ENCODE results near the gene ZSWIM8. TPM values are rescaled to one million over a fixed set of nuclear protein-coding genes. Genes with fewer than 3 reads are reported as not detected.
A peak's percentile ranks its signal among the peaks of the same experiment; 100 is the strongest.
"Not testable (repeated sequence)": the region's sequence is repeated elsewhere in the genome, so short reads cannot be mapped to it uniquely, and the experiment has no call there.

ZSWIM8 gene
- total and polyA plus RNA-seq, 5 donors from 2014 or later = 6.0 to 95.5 (median 12.3) TPM

DNA sequence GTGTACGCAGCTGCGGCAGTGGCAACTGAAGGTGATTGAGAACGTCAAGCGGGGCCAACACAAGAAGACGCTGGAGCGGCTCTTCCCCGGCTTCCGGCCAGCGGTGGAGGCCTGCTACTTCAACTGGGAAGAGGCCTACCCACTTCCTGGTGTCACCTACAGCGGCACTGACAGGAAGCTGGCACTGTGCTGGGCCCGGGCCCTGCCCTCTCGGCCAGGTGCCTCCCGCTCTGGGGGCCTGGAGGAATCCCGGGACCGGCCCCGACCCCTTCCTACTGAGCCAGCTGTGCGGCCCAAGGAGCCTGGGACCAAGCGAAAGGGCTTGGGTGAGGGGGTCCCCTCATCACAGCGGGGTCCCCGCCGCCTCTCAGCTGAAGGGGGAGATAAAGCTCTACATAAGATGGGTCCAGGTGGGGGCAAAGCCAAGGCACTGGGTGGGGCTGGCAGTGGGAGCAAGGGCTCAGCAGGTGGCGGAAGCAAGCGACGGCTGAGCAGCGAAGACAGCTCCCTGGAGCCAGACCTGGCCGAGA is 6.5 kb downstream of the ZSWIM8 start:
- Mint-ChIP-seq H3K27me3 (no peaks in the 10 kb centered on the region), H3K4me1 (peaks cover 0 to 14% (median 7%) of the 10 kb centered on the region in 4 donors), H3K27ac (no peak overlapping the region), H3K36me3 (peaks cover 33% of the 10 kb centered on the region), H3K4me3 (peak overlapping the region in 1 of 4 donors; percentile 15), H3K9me3 (no peaks in the 10 kb centered on the region)
- H3K27me3 ChIP-seq (ENCODE audit: control insufficient read depth, insufficient read depth, low read length) = no peaks in the 10 kb centered on the region
- ATAC-seq (ENCODE audit: low read depth in 2 of 2) (no peak), DNase-seq (no peak)
- peaks cover 60% of the 10 kb centered on the region for H3K36me3 ChIP-seq (ENCODE audit: control insufficient read depth, insufficient read depth, low read length)
- H3K4me1 ChIP-seq (ENCODE audit: control insufficient read depth, insufficient read depth, low read length, poor library complexity, severe bottlenecking) = peaks cover 9% of the 10 kb centered on the region
- no peaks in the 10 kb centered on the region for H3K9me3 ChIP-seq (ENCODE audit: control insufficient read depth in 2 of 2, low read length in 2 of 2)
- no peak overlapping the region for H3K27ac ChIP-seq (ENCODE audit: insufficient read depth, low read length, poor library complexity, severe bottlenecking)
- H3K4me3 ChIP-seq (ENCODE audit: low read depth, low read length) = no peak overlapping the region

DNA sequence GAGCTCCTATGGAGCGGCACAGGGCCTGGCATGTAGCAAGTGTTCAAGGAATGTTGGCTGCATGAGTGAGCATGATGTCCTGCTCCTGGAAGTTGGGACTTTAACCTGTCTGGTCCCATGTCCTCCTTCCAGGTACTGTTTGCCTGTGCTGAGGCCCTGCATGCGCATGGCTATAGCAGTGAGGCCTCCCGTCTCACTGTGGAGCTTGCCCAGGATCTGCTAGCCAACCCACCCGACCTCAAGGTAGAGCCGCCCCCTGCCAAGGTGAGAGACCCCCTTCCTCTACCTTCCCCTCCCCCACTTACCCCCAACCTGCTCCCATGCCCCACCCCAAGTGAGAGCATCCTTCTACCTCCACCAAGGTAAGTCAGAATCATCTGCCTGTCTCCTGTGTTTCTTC is 8.1 kb downstream of the ZSWIM8 start:
- H3K9me3 Mint-ChIP-seq = no peaks in the 10 kb centered on the region
- no peaks in the 10 kb centered on the region for H3K9me3 ChIP-seq (ENCODE audit: control insufficient read depth in 2 of 2, low read length in 2 of 2)
- no peak for DNase-seq
- no peak overlapping the region for H3K4me3 ChIP-seq (ENCODE audit: low read depth, low read length)
- peaks cover 45% of the 10 kb centered on the region for H3K36me3 Mint-ChIP-seq
- H3K4me1 ChIP-seq (ENCODE audit: control insufficient read depth, insufficient read depth, low read length, poor library complexity, severe bottlenecking) = peaks cover 1% of the 10 kb centered on the region
- H3K36me3 ChIP-seq (ENCODE audit: control insufficient read depth, insufficient read depth, low read length) = peaks cover 68% of the 10 kb centered on the region
- H3K27ac Mint-ChIP-seq = no peak overlapping the region
- peak overlapping the region in 1 of 4 donors; percentile 6 for H3K4me3 Mint-ChIP-seq
- H3K27ac ChIP-seq (ENCODE audit: insufficient read depth, low read length, poor library complexity, severe bottlenecking) = no peak overlapping the region
- ATAC-seq (ENCODE audit: low read depth in 2 of 2) = no peak
- peaks cover 0 to 4% (median 1%) of the 10 kb centered on the region in 4 donors for H3K4me1 Mint-ChIP-seq
- H3K27me3 Mint-ChIP-seq = no peaks in the 10 kb centered on the region
- no peaks in the 10 kb centered on the region for H3K27me3 ChIP-seq (ENCODE audit: control insufficient read depth, insufficient read depth, low read length)

DNA sequence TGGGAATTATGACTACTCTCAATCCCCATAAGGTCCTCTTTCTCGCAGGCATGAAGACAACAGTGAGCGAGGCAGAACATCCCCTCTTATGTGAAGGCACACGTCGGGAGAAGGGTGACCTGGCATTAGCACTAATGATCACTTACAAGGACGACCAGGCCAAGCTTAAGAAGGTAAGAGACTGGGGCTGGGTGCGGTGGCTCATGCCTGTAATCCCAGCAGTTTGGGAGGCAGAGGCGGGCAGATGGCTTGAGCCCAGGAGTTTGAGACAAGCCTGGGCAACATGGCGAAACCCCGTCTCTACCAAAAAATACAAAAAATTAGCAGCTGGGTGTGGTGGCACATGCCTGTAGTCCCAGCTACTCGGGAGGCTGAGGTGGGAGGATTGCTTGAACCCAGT is 10.1 kb downstream of the ZSWIM8 start:
- Mint-ChIP-seq H3K27ac (peak overlapping the region in 1 of 3 donors; percentile 85), H3K4me3 (peak overlapping the region in 1 of 4 donors; percentile 30), H3K36me3 (peaks cover 38% of the 10 kb centered on the region)
- not testable (repeated sequence) for H3K27me3 Mint-ChIP-seq; H3K9me3 Mint-ChIP-seq; H3K27ac ChIP-seq (ENCODE audit: insufficient read depth, low read length, poor library complexity, severe bottlenecking); H3K4me1 Mint-ChIP-seq; H3K4me3 ChIP-seq (ENCODE audit: low read depth, low read length); DNase-seq; H3K27me3 ChIP-seq (ENCODE audit: control insufficient read depth, insufficient read depth, low read length); H3K4me1 ChIP-seq (ENCODE audit: control insufficient read depth, insufficient read depth, low read length, poor library complexity, severe bottlenecking); H3K9me3 ChIP-seq (ENCODE audit: control insufficient read depth in 2 of 2, low read length in 2 of 2); ATAC-seq (ENCODE audit: low read depth in 2 of 2)
- H3K36me3 ChIP-seq (ENCODE audit: control insufficient read depth, insufficient read depth, low read length) = peaks cover 59% of the 10 kb centered on the region

DNA sequence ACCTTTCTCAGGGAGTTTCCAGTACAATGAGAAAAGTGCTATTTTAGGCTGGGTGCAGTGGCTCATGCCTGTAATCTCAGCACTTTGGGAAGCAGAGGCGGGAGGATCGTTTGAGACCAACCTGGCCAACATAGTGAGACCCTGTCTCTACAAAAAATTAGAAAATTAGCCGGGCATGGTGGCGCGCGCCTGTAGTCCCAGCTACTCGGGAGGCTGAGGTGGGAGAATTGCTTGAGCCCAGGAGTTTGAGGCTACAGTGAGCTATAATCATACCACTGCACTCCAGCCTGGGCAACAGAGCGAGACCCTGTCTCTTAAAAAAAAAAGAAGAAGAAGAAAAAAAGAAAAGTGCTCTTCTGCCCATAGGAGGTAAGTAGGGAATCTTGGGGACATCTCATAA is 10.6 kb downstream of the ZSWIM8 start:
- peaks cover 55% of the 10 kb centered on the region for H3K36me3 ChIP-seq (ENCODE audit: control insufficient read depth, insufficient read depth, low read length)
- DNase-seq; H3K27me3 ChIP-seq (ENCODE audit: control insufficient read depth, insufficient read depth, low read length); H3K27me3 Mint-ChIP-seq; H3K9me3 ChIP-seq (ENCODE audit: control insufficient read depth in 2 of 2, low read length in 2 of 2); H3K4me3 ChIP-seq (ENCODE audit: low read depth, low read length); ATAC-seq (ENCODE audit: low read depth in 2 of 2); H3K27ac ChIP-seq (ENCODE audit: insufficient read depth, low read length, poor library complexity, severe bottlenecking); H3K9me3 Mint-ChIP-seq; H3K4me3 Mint-ChIP-seq; H3K4me1 ChIP-seq (ENCODE audit: control insufficient read depth, insufficient read depth, low read length, poor library complexity, severe bottlenecking); H3K4me1 Mint-ChIP-seq: not testable (repeated sequence)
- Mint-ChIP-seq H3K36me3 (peaks cover 38% of the 10 kb centered on the region), H3K27ac (peak overlapping the region in 2 of 3 donors; percentile 33 to 75)

DNA sequence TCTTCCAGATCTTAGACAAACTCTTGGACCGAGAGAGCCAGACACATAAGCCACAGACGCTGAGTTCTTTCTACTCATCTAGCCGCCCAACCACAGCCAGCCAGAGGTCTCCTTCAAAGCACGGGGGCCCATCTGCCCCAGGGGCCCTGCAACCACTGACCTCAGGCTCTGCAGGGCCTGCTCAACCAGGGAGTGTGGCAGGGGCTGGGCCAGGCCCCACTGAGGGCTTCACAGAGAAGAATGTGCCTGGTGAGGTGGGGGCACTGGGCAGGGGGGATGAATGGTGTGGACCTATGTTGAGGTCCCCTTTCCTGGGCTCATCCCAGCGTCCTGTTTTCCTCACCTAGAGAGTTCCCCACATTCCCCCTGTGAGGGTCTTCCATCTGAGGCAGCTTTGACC is 11.4 kb downstream of the ZSWIM8 start:
- Histone ChIP-seq H3K4me1 (ENCODE audit: control insufficient read depth, insufficient read depth, low read length, poor library complexity, severe bottlenecking) (no peaks in the 10 kb centered on the region), H3K4me3 (ENCODE audit: low read depth, low read length) (no peak overlapping the region), H3K9me3 (ENCODE audit: control insufficient read depth in 2 of 2, low read length in 2 of 2) (no peaks in the 10 kb centered on the region), H3K36me3 (ENCODE audit: control insufficient read depth, insufficient read depth, low read length) (peaks cover 54% of the 10 kb centered on the region), H3K27ac (ENCODE audit: insufficient read depth, low read length, poor library complexity, severe bottlenecking) (no peak overlapping the region), H3K27me3 (ENCODE audit: control insufficient read depth, insufficient read depth, low read length) (no peaks in the 10 kb centered on the region)
- Mint-ChIP-seq H3K27me3 (no peaks in the 10 kb centered on the region), H3K4me1 (peaks cover 0 to 6% (median 1%) of the 10 kb centered on the region in 4 donors), H3K27ac (peak overlapping the region in 1 of 3 donors; percentile 33), H3K4me3 (no peak overlapping the region), H3K36me3 (peaks cover 38% of the 10 kb centered on the region), H3K9me3 (no peaks in the 10 kb centered on the region)
- no peak for ATAC-seq (ENCODE audit: low read depth in 2 of 2)
- no peak for DNase-seq

DNA sequence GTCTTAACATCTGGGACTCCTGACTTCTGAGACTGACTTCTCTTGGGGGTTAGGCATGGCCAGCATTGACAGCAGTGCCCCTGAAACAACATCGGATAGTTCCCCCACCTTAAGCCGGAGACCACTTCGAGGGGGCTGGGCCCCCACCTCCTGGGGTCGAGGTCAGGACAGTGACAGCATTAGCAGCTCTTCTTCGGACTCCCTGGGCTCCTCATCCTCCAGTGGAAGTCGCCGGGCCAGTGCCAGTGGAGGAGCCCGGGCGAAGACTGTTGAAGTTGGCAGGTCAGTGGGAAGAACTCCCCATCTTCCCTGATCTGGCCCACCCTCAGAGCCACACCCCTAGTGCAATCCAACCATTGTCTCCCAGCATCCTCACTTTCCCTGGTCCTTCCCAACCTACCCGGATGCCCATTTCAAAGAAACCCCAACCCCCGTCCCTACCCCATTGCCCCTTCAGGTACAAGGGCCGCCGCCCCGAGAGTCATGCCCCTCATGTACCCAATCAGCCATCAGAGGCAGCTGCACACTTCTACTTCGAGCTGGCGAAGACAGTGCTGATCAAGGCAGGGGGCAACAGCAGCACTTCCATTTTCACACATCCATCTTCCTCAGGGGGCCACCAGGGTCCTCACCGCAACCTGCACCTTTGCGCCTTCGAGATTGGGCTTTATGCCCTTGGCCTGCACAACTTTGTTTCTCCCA is 12.1 kb downstream of the ZSWIM8 start:
- Mint-ChIP-seq H3K4me3 (peak overlapping the region in 1 of 4 donors; percentile 38), H3K27me3 (no peaks in the 10 kb centered on the region), H3K27ac (peak overlapping the region in 1 of 3 donors; percentile 82), H3K9me3 (no peaks in the 10 kb centered on the region), H3K36me3 (peaks cover 38% of the 10 kb centered on the region), H3K4me1 (peaks cover 0 to 6% (median 1%) of the 10 kb centered on the region in 4 donors)
- no peak for ATAC-seq (ENCODE audit: low read depth in 2 of 2)
- H3K9me3 ChIP-seq (ENCODE audit: control insufficient read depth in 2 of 2, low read length in 2 of 2) = no peaks in the 10 kb centered on the region
- peaks cover 54% of the 10 kb centered on the region for H3K36me3 ChIP-seq (ENCODE audit: control insufficient read depth, insufficient read depth, low read length)
- H3K27ac ChIP-seq (ENCODE audit: insufficient read depth, low read length, poor library complexity, severe bottlenecking) = no peak overlapping the region
- no peak overlapping the region for H3K4me3 ChIP-seq (ENCODE audit: low read depth, low read length)
- no peaks in the 10 kb centered on the region for H3K4me1 ChIP-seq (ENCODE audit: control insufficient read depth, insufficient read depth, low read length, poor library complexity, severe bottlenecking)
- DNase-seq = no peak
- no peaks in the 10 kb centered on the region for H3K27me3 ChIP-seq (ENCODE audit: control insufficient read depth, insufficient read depth, low read length)

DNA sequence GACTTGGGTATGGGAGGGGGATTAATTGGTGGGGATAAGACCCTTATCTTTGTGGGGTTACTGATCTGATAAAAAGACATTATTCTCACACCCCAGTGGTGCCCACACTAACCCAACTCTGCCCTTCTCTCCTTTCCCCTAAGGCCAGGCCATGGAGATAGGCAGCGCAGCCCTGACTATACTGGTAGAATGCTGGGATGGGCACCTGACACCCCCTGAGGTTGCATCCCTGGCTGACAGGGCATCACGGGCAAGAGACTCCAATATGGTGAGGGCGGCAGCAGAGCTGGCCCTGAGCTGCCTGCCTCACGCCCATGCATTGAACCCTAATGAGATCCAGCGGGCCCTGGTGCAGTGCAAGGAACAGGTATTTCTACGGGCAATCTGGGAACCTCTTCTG is 12.7 kb downstream of the ZSWIM8 start:
- Histone ChIP-seq H3K9me3 (ENCODE audit: control insufficient read depth in 2 of 2, low read length in 2 of 2) (no peaks in the 10 kb centered on the region), H3K27ac (ENCODE audit: insufficient read depth, low read length, poor library complexity, severe bottlenecking) (no peak overlapping the region), H3K4me3 (ENCODE audit: low read depth, low read length) (no peak overlapping the region), H3K27me3 (ENCODE audit: control insufficient read depth, insufficient read depth, low read length) (no peaks in the 10 kb centered on the region), H3K4me1 (ENCODE audit: control insufficient read depth, insufficient read depth, low read length, poor library complexity, severe bottlenecking) (no peaks in the 10 kb centered on the region), H3K36me3 (ENCODE audit: control insufficient read depth, insufficient read depth, low read length) (peaks cover 55% of the 10 kb centered on the region)
- ATAC-seq (ENCODE audit: low read depth in 2 of 2) = no peak
- Mint-ChIP-seq H3K36me3 (peaks cover 40% of the 10 kb centered on the region), H3K4me1 (peaks cover 0 to 3% (median 1%) of the 10 kb centered on the region in 4 donors), H3K9me3 (peaks cover 0 to 2% (median 0%) of the 10 kb centered on the region in 7 donors), H3K27ac (peak overlapping the region in 2 of 3 donors; percentile 31 to 82), H3K27me3 (no peaks in the 10 kb centered on the region), H3K4me3 (peak overlapping the region in 1 of 4 donors; percentile 38)
- DNase-seq = no peak
